HG02678 (cell line): ENCODE data around the gene SLC6A2.

Source experiments
- ATAC-seq: cut with Tn5 transposase; IDR thresholded peaks from one replicate; pipeline ENCODE4 v1.9.1; 2021; ENCODE audit warnings: mild to moderate bottlenecking, moderate library complexity; ENCODE audit not compliant: unreplicated experiment

Gene SLC6A2

DNA sequence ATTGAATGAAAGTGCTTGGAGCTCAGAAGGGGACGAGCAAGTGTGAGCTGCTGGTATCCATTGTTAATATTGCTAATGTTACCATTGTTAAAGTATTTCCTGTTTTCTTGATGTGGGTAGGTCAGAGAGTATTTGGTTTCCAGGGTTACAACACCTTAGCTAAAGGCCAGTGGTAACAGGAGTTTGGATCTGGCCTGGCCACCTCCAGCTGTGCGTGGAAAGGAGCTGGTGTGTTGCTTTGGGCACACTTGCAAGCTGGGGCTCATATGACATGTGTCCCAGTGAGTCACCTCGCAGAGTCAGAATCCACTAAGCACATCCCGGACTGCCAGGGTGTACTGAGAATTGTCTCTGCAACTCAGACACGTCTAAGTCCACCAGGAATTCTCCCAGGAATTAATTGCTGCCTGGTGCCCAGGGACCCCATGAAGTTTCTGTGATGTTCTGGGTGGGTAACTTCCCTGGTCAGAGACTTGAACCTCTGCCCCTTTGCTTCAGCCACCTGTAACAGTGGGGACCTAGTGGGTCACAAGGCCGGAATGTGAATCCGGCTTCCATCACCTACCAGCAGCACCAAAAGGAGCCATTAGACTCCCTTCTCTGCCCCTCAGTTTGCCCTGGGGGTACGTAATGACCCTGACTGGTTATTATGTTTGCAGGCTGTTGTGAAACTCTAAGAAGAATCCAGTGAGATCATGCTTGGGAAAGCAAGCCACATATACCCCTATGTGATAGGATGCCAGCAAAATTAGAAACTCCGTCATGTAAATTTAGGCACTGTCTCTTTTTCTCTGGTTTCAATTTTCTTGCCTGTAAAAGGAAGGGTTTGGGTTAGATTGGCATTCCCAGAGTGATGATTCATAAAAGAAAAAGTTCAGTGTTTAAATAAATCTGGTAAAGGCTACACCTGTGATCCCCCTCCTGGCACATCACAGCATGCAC, 12.8 kb downstream of the SLC6A2 start:
- no peak for ATAC-seq

DNA sequence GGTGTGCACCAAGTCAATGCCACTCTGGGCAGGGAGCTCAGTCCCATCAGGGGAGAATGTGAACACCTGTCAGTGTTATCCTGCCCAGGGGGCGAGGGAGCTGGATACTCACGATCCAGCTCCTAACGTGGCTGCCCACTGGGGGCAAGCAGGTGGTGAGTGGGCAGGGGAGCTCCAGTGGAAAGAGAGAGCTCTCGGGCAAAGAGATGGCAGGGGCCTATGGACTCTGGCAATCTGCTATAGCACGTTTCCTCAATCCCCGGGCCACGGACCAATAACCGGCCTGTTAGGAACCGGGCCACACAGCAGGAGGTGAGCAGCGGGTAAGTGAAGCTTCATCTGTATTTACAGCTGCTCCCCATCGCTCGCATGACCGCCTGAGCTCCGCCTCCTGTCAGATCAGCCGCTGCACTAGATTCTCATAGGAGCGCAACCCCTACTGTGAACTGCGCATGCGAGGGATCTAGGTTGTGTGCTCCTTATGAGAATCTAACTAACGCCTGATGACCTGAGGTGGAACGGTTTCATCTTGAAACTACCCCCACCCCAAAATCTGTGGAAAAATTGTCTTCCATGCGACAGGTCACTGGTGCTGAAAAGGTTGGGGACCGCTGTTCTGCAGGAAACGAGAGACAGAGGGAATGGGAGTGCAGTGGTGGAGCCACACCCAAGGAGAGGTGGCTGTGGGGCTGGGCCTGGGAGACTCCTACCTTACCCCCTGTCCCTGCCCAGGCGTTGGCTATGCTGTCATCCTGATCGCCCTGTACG, 15.6 kb downstream of the SLC6A2 start:
- ATAC-seq = no peak

DNA sequence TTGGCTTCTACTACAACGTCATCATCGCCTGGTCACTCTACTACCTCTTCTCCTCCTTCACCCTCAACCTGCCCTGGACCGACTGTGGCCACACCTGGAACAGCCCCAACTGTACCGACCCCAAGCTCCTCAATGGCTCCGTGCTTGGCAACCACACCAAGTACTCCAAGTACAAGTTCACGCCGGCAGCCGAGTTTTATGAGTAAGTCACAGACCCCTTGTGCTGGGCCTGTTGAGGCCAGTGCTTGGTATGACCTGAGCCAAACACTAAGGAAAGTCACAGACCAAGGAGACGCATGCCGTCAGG, 16.1 kb downstream of the SLC6A2 start:
- ATAC-seq = no peak

DNA sequence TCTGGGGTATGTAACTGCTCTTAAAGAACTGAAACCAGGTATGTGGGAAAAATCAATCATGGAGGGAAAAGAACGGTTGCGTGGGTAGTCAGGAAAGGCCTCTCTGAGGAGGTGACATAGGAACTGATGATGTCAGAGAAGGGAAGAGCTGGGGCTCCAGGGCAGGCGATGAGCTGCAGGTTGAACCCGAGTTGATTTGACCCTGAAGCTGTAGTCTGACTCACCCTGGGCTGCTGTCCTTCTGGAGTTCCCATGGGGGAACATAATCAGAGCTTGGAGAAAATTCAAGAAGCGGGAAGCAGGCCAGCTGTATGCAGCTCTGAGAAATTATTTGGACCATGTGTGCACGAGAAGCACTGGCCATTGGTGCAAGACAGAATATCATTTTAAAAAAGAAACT, 16.7 kb downstream of the SLC6A2 start:
- ATAC-seq = no peak

DNA sequence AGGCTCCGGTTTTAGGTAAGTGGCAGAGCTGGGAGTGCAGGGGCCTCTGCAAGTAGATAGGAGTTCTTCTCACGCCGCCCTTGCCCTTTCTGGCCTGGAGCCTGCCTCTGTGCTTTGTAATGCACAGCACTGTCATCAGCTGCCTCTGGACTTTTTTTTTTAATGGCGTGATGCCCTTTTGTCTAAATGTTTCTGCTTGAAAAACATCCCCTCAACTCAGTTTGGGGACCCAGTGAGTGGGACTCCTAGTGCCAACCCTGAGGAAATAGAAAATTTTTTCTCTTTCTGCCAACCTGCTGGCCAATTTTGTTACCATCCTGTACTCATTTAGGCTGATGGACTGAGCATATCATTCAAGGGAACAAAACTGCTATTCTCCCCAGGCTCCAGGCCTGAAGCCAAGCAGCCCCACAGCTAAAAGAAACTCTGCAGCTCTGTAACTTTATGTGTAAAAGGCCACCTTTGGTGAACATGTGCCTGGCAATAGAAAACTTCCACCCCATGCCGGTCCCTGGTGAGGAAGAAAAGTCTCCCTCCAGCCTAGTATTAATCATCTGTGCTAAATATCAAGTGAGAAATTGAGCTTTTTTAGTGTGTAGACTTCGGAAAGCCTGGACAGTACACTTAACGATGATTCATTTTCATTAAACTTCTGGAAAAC, 22.5 kb downstream of the SLC6A2 start:
- ATAC-seq = no peak

DNA sequence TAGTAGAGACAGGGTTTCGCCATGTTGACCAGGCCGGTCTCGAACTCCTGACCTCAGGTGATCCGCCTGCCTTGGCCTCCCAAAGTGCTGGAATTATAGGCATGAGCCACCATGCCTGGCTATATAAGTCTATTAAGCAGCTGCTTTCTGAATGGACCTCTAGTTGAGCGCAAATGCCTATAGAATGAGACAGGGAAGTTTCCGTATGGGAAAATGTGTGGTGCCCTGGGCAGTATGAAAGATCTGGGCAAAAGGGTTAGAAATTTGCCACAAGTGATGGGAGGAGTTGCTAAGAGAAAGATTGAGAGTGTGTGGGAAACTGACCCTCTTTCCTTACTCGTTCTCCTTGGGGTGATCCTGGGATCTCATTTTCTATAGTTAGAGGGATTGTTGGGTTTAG, 26.3 kb downstream of the SLC6A2 start:
- ATAC-seq = no peak

DNA sequence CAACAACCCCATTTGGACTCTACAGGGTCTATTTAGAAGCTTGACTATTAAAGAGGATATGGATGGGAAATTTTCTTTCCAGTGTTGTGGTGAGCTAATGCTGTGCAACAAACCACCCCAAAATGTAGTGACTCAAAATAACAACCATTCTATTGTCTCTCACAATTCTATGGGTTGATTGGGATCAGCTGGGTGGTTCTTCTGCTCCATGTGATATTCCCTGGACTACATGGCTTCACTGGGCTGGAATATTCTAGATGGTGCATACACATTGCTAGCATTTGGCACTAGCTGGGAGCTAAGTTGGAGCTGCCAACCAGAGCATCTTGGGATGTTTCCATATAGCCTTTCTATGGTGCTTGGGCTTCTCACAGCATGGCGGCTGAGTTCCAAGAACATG, 30.2 kb downstream of the SLC6A2 start:
- ATAC-seq = no peak

DNA sequence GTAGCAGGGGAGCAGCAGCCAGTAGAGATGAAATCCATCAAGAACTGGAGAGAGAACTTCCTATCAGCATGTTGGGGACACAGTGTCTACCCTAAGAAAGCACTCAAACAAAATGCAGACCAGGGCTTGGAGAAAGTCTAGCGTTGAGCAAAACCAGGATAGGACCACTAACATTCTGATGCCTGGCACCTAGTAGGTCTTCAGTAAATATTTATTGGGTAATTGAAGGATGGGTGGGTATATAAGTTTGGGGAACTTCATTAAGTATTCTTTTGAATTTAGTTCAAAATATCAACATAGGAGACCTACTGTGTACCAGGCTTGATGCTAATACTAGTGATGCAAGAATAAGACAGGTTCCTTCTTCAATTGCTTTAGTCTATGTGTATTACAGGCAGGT, 30.9 kb downstream of the SLC6A2 start:
- ATAC-seq = no peak

DNA sequence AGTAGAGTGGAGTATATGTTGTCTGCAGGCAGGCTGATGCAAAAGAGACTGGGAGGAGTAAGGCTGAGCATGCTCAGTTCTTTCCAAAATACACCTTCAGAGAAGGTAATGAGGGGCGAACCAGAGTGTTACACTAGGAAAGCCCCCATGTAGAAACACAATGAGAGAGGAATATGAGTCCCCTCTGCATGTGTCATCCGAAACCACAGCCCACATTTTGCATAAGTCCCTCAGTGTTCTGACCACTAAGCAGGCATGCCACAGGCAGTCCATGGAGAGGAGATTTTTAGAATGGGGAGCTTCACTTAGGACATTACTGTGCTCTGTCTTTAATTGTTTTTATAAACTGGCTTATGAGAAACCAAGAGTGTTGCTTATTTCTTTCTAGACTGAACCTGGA, 32.0 kb downstream of the SLC6A2 start:
- no peak for ATAC-seq

DNA sequence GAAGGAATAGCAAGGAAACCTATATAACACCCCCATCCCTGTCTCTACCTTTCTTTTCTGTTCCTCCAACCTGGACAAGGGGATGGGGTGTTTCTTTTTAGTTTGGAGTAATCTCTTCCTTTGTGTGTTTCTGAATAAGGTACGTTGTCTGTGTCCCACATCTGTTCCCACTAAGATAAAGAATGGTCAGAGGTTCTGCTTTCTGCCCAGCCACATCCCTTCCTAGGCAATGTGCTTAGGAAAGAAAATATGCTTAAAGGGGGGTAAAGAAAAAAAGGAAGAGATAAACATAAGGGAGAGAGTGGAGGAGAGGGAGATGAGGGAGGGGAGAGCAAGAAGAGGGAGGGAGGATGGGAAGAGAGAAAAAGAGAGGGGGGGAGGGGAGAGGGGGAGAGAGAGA, 35.1 kb downstream of the SLC6A2 start:
- ATAC-seq = no peak

DNA sequence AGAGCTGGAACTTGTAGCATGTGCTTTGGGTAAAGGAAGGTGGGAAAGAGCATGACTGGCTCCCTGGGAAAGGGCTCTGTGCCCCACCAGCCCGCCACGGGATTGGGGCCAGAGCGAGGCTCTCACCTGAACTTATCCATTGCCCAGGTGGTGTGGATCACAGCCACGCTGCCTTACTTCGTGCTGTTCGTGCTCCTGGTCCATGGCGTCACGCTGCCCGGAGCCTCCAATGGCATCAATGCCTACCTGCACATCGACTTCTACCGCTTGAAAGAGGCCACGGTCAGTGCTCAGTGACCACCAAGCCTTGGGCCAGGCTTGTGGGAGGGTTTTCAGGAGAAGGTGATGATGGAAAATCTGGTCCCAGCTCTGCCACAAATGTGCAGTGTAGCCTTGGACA, 36.0 kb downstream of the SLC6A2 start:
- no peak for ATAC-seq

DNA sequence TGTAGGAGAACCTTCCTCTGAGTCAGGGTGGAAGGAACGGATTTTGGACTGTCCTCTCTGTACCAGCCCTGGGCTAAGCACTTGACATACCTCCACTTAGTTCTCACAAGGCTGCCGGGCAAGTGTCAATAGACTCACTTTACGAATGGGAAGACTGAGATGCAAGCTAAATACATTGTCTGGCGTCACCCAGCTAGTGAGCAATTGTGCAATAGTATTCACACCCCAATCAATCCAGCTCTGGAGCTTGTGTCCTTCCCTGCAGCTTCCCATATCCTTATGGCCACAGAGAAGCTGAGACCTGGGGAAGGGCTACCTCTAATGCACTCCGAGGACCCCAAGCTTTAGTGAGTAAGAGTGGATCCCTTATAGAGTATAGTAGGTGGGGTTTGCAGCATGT, 39.8 kb downstream of the SLC6A2 start:
- ATAC-seq = no peak

DNA sequence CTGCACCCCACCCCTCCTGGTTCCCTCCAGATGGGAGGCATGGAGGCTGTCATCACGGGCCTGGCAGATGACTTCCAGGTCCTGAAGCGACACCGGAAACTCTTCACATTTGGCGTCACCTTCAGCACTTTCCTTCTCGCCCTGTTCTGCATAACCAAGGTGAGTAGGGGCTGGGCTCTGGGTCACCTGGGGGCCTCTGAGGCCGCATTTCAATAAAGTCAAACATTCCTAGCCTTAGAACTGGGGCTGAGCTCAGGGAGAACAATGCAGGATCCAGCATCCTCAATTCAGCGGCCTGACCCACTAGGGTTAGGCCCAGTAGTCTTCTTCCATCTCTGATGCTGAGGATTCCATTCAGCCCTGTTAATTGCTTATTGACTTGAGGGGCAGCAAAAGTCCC, 42.1 kb downstream of the SLC6A2 start:
- ATAC-seq = no peak

DNA sequence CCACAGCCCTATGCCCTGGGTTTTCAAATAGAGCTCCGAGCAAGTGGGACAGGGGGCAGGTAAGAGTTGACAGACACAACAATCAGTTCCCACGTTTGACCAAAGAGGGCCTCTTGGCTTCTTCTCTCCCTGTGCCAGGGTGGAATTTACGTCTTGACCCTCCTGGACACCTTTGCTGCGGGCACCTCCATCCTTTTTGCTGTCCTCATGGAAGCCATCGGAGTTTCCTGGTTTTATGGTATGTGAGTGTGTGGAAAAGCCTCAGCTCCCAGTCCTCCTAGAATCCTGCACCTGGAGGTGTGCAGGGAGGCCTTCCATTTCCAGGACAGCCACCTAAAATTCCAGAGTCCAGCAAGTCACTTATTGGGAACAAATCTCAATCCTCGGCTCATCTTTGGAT, 42.5 kb downstream of the SLC6A2 start:
- ATAC-seq = no peak

DNA sequence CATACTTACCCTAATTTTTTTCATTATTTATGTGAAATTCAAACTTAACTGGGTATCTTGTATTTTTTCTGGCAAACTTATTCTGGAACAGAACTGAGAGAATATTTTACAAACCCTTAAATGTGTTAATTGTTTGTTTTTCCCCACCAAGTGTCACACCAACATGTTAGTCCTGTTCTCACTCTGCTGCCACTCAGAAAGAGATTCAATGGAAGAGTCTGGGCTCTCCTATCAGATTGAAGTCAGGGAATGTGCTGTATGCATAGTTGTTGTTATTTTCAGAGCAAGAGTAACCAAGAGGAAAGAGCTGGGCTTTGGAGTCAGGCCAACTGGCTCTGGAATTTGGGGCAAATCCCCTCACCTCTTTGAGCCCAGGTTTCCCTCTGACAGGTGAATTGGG, 43.2 kb downstream of the SLC6A2 start:
- no peak for ATAC-seq

DNA sequence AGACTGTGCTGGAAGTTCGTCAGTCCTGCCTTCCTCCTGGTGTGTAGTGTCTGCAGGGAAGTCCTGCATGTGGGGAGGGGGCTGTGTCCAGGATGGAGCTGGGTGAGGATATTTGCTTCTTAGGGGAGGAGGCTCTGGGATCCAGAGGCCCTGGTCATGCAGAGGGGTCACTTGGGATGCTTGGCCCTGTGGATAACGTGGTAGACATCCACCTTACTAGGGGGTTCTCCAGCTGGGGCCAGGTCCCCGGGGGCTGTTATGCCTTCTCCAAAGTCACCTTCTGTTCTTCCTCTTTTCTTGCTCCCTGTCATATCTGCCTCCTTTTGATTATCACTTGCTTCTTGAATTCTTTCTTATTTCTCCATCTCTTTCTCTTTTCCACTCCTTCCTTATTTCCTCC, 43.8 kb downstream of the SLC6A2 start:
- no peak for ATAC-seq

DNA sequence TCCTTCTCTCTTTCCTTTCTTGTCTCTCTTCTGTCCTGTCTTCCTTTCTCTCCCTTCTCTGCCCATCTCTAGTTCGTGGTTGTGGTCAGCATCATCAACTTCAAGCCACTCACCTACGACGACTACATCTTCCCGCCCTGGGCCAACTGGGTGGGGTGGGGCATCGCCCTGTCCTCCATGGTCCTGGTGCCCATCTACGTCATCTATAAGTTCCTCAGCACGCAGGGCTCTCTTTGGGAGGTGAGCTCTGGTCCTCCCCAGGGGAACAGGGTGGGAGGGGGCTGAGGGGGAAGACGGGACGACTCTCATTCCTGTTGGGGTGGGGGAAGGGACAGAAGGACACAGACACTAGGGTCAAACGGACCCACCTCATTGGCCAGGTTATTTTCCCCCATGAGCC, 44.3 kb downstream of the SLC6A2 start:
- no peak for ATAC-seq

DNA sequence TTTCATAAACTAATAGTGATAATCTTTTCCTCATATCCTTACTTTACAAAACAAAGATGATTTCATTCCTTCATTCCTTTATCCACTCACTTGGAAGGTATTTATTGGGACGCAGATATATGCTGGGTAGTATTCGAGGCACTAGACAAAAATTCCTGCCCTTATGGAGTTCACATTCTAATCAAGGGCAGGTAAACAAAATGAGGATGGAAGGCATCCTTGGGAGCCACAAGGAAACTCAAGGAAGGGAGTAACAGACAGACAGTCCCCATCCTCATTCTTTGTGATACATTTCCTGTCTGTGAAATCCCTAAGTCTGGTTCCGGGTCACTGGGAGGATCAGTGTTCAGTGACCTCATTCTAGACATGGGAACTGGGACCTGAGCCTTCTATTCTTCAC, 45.2 kb downstream of the SLC6A2 start:
- ATAC-seq = no peak

DNA sequence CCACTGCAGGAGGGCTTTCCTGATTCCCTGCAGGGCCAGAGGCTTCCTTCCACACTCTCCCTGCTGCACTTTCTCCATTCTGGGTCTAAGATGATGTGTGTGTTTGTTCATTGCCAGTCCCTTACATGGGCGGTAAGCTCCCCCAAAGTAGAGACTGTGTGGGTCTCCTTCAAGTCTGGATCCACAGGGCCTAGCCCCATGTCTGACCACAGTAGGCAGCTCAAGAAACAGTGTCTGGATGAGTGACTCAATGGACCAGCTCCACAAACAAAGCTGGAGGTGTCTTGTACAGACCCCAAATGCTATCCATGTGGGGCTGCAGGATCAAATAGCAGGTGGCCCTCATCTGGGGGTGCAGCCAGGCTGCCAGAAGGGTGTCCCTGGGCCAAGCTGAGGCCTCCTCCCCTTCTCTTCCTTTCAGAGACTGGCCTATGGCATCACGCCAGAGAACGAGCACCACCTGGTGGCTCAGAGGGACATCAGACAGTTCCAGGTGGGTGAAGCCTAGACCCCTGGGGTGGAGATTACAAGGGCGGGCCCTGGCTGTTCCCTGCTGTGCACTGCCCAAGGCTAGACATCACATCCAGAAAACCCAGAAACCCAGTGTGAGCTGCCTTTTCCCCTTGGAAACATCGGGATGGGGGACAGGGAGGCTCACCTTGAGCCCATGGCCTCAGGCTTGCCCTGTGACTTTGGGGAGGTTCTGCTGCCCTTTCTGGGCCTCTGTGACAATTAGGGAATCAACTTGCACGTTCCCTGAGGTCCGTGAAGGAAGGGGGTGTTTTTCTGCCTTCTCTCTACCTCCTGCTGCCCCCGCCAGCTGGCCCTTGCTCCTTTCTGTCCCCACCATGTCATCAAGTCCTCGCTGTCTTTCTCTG, 45.9 kb downstream of the SLC6A2 start:
- peak; percentile 77 for ATAC-seq

DNA sequence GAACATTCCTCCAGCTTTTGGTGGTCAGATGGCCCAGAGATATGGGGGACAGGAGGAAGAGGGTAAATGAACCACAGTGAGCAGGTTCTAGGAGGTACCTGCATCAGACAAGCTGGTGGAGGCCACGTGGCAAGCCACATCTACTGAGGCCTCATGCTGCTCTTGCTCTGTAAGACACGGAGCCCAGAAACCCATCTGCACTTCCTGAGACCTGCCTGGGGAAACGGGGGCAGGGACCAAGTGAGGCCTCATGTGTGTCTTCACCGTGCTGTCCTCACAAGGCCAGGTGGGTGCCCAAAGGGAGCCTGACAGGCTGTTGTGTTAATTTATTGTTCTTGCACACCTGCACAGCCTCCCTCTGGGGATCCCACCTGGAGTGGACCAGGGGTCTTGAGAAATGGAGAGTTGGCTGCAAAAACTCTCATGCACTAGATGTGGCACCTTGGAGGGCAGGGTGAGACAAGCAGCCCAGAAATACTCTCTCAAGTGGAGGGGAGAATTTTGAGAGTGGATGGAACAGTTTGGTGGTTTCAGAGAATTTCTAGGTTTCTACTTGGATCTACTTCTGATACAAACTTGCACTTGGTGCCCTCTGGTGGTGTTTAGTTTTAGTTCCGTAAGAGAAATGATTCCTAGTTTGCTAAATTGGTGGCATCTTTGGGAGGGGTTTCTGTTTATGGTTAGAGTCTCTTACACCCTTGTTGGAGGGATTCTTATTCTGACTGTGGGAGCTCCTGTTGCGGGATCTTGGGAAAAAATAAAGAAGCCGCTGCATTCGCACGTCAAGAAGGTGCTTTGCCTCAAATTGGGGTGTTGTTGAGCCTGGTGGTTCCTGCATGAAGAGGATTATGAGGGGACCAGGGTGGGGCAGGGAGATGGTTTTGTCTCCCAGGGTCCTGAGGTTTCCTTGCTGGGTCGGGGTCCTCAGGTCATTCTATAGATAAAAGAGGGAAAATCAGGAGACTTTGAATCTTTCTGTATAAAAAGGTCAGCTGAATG, 47.5 kb downstream of the SLC6A2 start:
- ATAC-seq = no peak
